ENCODE results near the gene LIPT2.

LIPT2 gene

GRCh38 chr11:74468058-74468457 is 25.5 kb downstream of the LIPT2 start:
- H3K27me3 ChIP-seq (replicated peaks in 2 of 5; ENCODE audit: control insufficient read depth in 4 of 5, insufficient read depth in 5 of 5, low read length in 4 of 5) = peaks cover 0 to 2% (median 0%) of the 10 kb centered on the region in 5 experiments
- H3K36me3 ChIP-seq (ENCODE audit: control insufficient read depth in 4 of 4, insufficient read depth in 4 of 4, low read length in 3 of 4) = no peaks in the 10 kb centered on the region
- POLR2A ChIA-PET = no interaction called here
- no peak overlapping the region for H3K27ac ChIP-seq (ENCODE audit: insufficient read depth in 1 of 2, low read depth in 1 of 2, low read length in 2 of 2, poor library complexity in 1 of 2, severe bottlenecking in 2 of 2)
- peak overlapping the region in 1 of 7 experiments; percentile 76 for H3K4me3 ChIP-seq (ENCODE audit: control insufficient read depth in 1 of 7, extremely low read depth in 1 of 7, insufficient read depth in 4 of 7, low read depth in 2 of 7, low read length in 6 of 7)
- DNase-seq = no peak
- CTCF ChIA-PET = no interaction called here
- 94% methylated on average over 2 of the region's 4 CpGs for WGBS (ENCODE audit: insufficient coverage)
- no peaks in the 10 kb centered on the region for H3K9me3 ChIP-seq (ENCODE audit: control extremely low read depth in 1 of 5, control insufficient read depth in 4 of 5, insufficient read depth in 2 of 5, low read depth in 1 of 5, low read length in 4 of 5)
- H3K4me1 ChIP-seq (ENCODE audit: control extremely low read depth in 1 of 4, control insufficient read depth in 4 of 4, insufficient read depth in 4 of 4, low read length in 3 of 4) = peaks cover 0 to 24% (median 15%) of the 10 kb centered on the region in 4 experiments

GRCh38 chr11:74466916-74467885 is 26.3 kb downstream of the LIPT2 start, which contains the start of gene KCNE3:
Gene KCNE3 (minus strand): TSS chr11:74467549. CDS start chr11:74457563, 9,986 bp downstream.
- H3K36me3 ChIP-seq (ENCODE audit: control insufficient read depth in 4 of 4, insufficient read depth in 4 of 4, low read length in 3 of 4) = no peaks in the 10 kb centered on the region
- WGBS (ENCODE audit: insufficient coverage) = 8% methylated on average over 34 of the region's 62 CpGs
- ChIA-PET CTCF (interaction anchor here (0.9 to 1.3 kb wide), 2 partner anchors 12 to 57 kb away, joined by 3 read pairs; no protein-coding TSS in a partner anchor), POLR2A (interaction anchor here (0.6 kb wide), 1 partner anchor 31 kb away, joined by 4 read pairs; no protein-coding TSS in a partner anchor)
- DNase-seq = peak in 1 of 3 donors; percentile 31
- peaks cover 6 to 32% (median 18%) of the 10 kb centered on the region in 4 experiments for H3K4me1 ChIP-seq (ENCODE audit: control extremely low read depth in 1 of 4, control insufficient read depth in 4 of 4, insufficient read depth in 4 of 4, low read length in 3 of 4)
- no peak within 1 kb of the TSS for H3K27ac ChIP-seq (ENCODE audit: insufficient read depth in 1 of 2, low read depth in 1 of 2, low read length in 2 of 2, poor library complexity in 1 of 2, severe bottlenecking in 2 of 2)
- peaks cover 0 to 2% (median 0%) of the 10 kb centered on the region in 5 experiments for H3K27me3 ChIP-seq (replicated peaks in 2 of 5; ENCODE audit: control insufficient read depth in 4 of 5, insufficient read depth in 5 of 5, low read length in 4 of 5)
- H3K9me3 ChIP-seq (ENCODE audit: control extremely low read depth in 1 of 5, control insufficient read depth in 4 of 5, insufficient read depth in 2 of 5, low read depth in 1 of 5, low read length in 4 of 5) = no peaks in the 10 kb centered on the region
- H3K4me3 ChIP-seq (ENCODE audit: control insufficient read depth in 1 of 7, extremely low read depth in 1 of 7, insufficient read depth in 4 of 7, low read depth in 2 of 7, low read length in 6 of 7) = peak within 1 kb of the TSS; percentile 8 to 83 (median 61)

GRCh38 chr11:74465291-74465708 is 28.2 kb downstream of the LIPT2 start:
- Histone ChIP-seq H3K4me1 (ENCODE audit: control extremely low read depth in 1 of 4, control insufficient read depth in 4 of 4, insufficient read depth in 4 of 4, low read length in 3 of 4) (peaks cover 8 to 52% (median 36%) of the 10 kb centered on the region in 4 experiments), H3K4me3 (ENCODE audit: control insufficient read depth in 1 of 7, extremely low read depth in 1 of 7, insufficient read depth in 4 of 7, low read depth in 2 of 7, low read length in 6 of 7) (no peak overlapping the region), H3K27ac (ENCODE audit: insufficient read depth in 1 of 2, low read depth in 1 of 2, low read length in 2 of 2, poor library complexity in 1 of 2, severe bottlenecking in 2 of 2) (no peak overlapping the region), H3K9me3 (ENCODE audit: control extremely low read depth in 1 of 5, control insufficient read depth in 4 of 5, insufficient read depth in 2 of 5, low read depth in 1 of 5, low read length in 4 of 5) (no peaks in the 10 kb centered on the region), H3K27me3 (replicated peaks in 2 of 5; ENCODE audit: control insufficient read depth in 4 of 5, insufficient read depth in 5 of 5, low read length in 4 of 5) (peaks cover 0 to 2% (median 0%) of the 10 kb centered on the region in 5 experiments), H3K36me3 (ENCODE audit: control insufficient read depth in 4 of 4, insufficient read depth in 4 of 4, low read length in 3 of 4) (no peaks in the 10 kb centered on the region)
- ChIA-PET POLR2A (no interaction called here), CTCF (interaction anchor here (5.6 kb wide), 1 partner anchor 14 kb away, joined by 58 read pairs; no protein-coding TSS in a partner anchor)
- 43% methylated on average over 1 of the region's 2 CpGs for WGBS (ENCODE audit: insufficient coverage)
- DNase-seq = no peak

GRCh38 chr11:74464746-74465145 is 28.8 kb downstream of the LIPT2 start:
- Histone ChIP-seq H3K4me3 (ENCODE audit: control insufficient read depth in 1 of 7, extremely low read depth in 1 of 7, insufficient read depth in 4 of 7, low read depth in 2 of 7, low read length in 6 of 7) (no peak overlapping the region), H3K36me3 (ENCODE audit: control insufficient read depth in 4 of 4, insufficient read depth in 4 of 4, low read length in 3 of 4) (no peaks in the 10 kb centered on the region), H3K27ac (ENCODE audit: insufficient read depth in 1 of 2, low read depth in 1 of 2, low read length in 2 of 2, poor library complexity in 1 of 2, severe bottlenecking in 2 of 2) (no peak overlapping the region), H3K9me3 (ENCODE audit: control extremely low read depth in 1 of 5, control insufficient read depth in 4 of 5, insufficient read depth in 2 of 5, low read depth in 1 of 5, low read length in 4 of 5) (no peaks in the 10 kb centered on the region), H3K27me3 (replicated peaks in 2 of 5; ENCODE audit: control insufficient read depth in 4 of 5, insufficient read depth in 5 of 5, low read length in 4 of 5) (peaks cover 0 to 2% (median 0%) of the 10 kb centered on the region in 5 experiments), H3K4me1 (ENCODE audit: control extremely low read depth in 1 of 4, control insufficient read depth in 4 of 4, insufficient read depth in 4 of 4, low read length in 3 of 4) (peaks cover 11 to 57% (median 41%) of the 10 kb centered on the region in 4 experiments)
- POLR2A ChIA-PET = no interaction called here
- no CpG with 5 or more reads among the region's 1 CpG for WGBS (ENCODE audit: insufficient coverage)
- DNase-seq = no peak
- CTCF ChIA-PET = interaction anchor here (0.8 to 5.6 kb wide), 4 partner anchors 12 to 94 kb away, joined by 3 to 58 read pairs (median 6); no protein-coding TSS in a partner anchor

- WGBS (ENCODE audit: insufficient coverage) = no CpG with 5 or more reads among the region's 1 CpG
- Histone ChIP-seq H3K4me1 (ENCODE audit: control extremely low read depth in 1 of 4, control insufficient read depth in 4 of 4, insufficient read depth in 4 of 4, low read length in 3 of 4) (peaks cover 13 to 62% (median 45%) of the 10 kb centered on the region in 4 experiments), H3K4me3 (ENCODE audit: control insufficient read depth in 1 of 7, extremely low read depth in 1 of 7, insufficient read depth in 4 of 7, low read depth in 2 of 7, low read length in 6 of 7) (no peak overlapping the region), H3K27ac (ENCODE audit: insufficient read depth in 1 of 2, low read depth in 1 of 2, low read length in 2 of 2, poor library complexity in 1 of 2, severe bottlenecking in 2 of 2) (no peak overlapping the region), H3K9me3 (ENCODE audit: control extremely low read depth in 1 of 5, control insufficient read depth in 4 of 5, insufficient read depth in 2 of 5, low read depth in 1 of 5, low read length in 4 of 5) (no peaks in the 10 kb centered on the region), H3K36me3 (ENCODE audit: control insufficient read depth in 4 of 4, insufficient read depth in 4 of 4, low read length in 3 of 4) (no peaks in the 10 kb centered on the region), H3K27me3 (replicated peaks in 2 of 5; ENCODE audit: control insufficient read depth in 4 of 5, insufficient read depth in 5 of 5, low read length in 4 of 5) (peaks cover 0 to 2% (median 0%) of the 10 kb centered on the region in 5 experiments)
- DNase-seq = no peak
- ChIA-PET CTCF (interaction anchor here (1.2 to 5.6 kb wide), 4 partner anchors 12 to 74 kb away, joined by 3 to 58 read pairs (median 6); no protein-coding TSS in a partner anchor), POLR2A (interaction anchor here (0.6 kb wide), 1 partner anchor 107 kb away, joined by 3 read pairs; no protein-coding TSS in a partner anchor)
These were observed 30.3 kb downstream of the LIPT2 start for GRCh38 chr11:74463216-74463615.

GRCh38 chr11:74462631-74463030 is 30.9 kb downstream of the LIPT2 start:
- H3K4me1 ChIP-seq (ENCODE audit: control extremely low read depth in 1 of 4, control insufficient read depth in 4 of 4, insufficient read depth in 4 of 4, low read length in 3 of 4) = peaks cover 13 to 60% (median 41%) of the 10 kb centered on the region in 4 experiments
- peaks cover 0 to 2% (median 0%) of the 10 kb centered on the region in 5 experiments for H3K27me3 ChIP-seq (replicated peaks in 2 of 5; ENCODE audit: control insufficient read depth in 4 of 5, insufficient read depth in 5 of 5, low read length in 4 of 5)
- 58% methylated on average over 5 of the region's 5 CpGs for WGBS (ENCODE audit: insufficient coverage)

More at GRCh38 chr11:74462631-74463030, 30.9 kb downstream of the LIPT2 start:
- Histone ChIP-seq H3K27ac (ENCODE audit: insufficient read depth in 1 of 2, low read depth in 1 of 2, low read length in 2 of 2, poor library complexity in 1 of 2, severe bottlenecking in 2 of 2) (no peak overlapping the region), H3K36me3 (ENCODE audit: control insufficient read depth in 4 of 4, insufficient read depth in 4 of 4, low read length in 3 of 4) (no peaks in the 10 kb centered on the region), H3K4me3 (ENCODE audit: control insufficient read depth in 1 of 7, extremely low read depth in 1 of 7, insufficient read depth in 4 of 7, low read depth in 2 of 7, low read length in 6 of 7) (peak overlapping the region in 1 of 7 experiments; percentile 63), H3K9me3 (ENCODE audit: control extremely low read depth in 1 of 5, control insufficient read depth in 4 of 5, insufficient read depth in 2 of 5, low read depth in 1 of 5, low read length in 4 of 5) (no peaks in the 10 kb centered on the region)
- ChIA-PET POLR2A (no interaction called here), CTCF (interaction anchor here (0.8 to 5.6 kb wide), 6 partner anchors 7 to 109 kb away, joined by 3 to 58 read pairs (median 3); partner anchors contain the start of gene PGM2L1)
- DNase-seq = peak in 1 of 3 donors; percentile 27
